HL-60 (cell line): ENCODE results near the gene GPRC5B.

Experiments
- CTCF ChIP-seq: IDR thresholded peaks from one replicate; pipeline ENCODE4 v1.5.1; 2011; ENCODE audit warnings: low read length, control low read depth, inconsistent platforms; ENCODE audit not compliant: insufficient read depth
- GABPA ChIP-seq: IDR thresholded peaks from 2 replicates; pipeline ENCODE4 v1.6.1; 2012; ENCODE audit warnings: low read depth

- TF ChIP-seq CTCF, result no peak
- no peak for TF ChIP-seq GABPA
Measured at GRCh38 chr16:19837984-19838707, 46.5 kb downstream of the GPRC5B start.
